Activated CD4-positive, CD25-positive, alpha-beta regulatory T cell treated with anti-CD3 and anti-CD28 coated beads, Interleukin-2, amount 50 U/mL, for 72 hours (primary cell): ENCODE measurements around the gene MYO18B.

Source experiments
- DNase-seq: peaks from one replicate; pipeline ENCODE4 v3.0.0; 2021

The MYO18B gene

DNA sequence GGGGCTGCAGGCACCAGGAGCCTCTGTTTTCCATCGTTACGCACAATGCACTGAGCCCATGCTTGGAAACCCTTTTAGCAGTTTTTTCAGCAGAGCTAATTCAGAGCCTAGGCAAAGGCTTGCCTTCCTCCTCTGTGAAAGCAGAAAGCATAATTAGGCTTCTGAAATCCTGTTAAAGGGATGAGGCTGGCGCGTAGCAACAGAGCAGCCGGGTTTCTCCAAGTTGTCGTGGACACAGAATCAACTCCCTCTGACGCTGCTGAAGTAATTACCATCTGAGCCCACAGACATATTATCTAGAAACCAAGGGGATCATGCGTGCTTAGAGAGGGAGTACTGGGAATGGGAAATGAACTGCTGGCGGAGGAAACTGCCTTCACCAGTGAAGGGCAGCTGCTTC is 85.4 kb downstream of the MYO18B start:
- no peak for DNase-seq

DNA sequence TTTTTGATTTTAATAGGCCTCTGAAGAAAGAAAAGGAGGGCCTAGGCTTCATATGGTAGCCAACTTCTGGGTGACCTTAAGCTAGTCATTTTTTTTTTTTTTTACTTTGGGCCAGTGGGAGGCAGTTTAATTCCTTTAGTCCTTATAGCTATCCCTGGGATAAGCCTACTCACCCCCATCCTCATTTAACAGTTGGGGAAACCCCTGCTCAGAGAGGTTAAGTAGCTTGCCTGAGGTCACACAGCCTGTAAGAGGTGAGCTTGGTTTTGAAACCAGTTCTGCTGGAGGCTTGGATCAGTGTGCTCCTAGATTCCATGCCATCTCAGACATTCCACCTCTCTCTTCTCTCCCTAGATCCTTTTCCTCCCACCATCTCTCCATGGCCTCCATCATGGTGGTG is 86.4 kb downstream of the MYO18B start:
- no peak for DNase-seq

DNA sequence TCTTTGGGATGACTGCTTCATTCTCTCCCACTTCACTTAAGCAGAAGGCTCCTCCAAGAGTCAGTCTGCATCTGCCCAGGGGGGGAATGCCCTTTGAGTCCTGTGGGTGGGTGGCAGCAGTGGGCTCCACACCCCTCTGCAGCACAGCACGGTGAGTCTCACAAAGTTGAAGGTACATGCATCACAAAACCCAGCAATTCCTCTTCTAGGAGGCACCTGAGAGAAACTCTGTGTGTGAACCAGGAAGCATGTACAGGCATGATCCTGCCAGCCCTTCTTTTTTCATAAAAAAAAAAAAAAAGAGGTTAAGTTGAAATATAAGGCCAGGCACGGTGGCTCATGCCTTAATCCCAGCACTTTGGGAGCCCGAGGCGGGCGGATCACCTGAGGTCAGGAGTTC is 87.2 kb downstream of the MYO18B start:
- no peak for DNase-seq

DNA sequence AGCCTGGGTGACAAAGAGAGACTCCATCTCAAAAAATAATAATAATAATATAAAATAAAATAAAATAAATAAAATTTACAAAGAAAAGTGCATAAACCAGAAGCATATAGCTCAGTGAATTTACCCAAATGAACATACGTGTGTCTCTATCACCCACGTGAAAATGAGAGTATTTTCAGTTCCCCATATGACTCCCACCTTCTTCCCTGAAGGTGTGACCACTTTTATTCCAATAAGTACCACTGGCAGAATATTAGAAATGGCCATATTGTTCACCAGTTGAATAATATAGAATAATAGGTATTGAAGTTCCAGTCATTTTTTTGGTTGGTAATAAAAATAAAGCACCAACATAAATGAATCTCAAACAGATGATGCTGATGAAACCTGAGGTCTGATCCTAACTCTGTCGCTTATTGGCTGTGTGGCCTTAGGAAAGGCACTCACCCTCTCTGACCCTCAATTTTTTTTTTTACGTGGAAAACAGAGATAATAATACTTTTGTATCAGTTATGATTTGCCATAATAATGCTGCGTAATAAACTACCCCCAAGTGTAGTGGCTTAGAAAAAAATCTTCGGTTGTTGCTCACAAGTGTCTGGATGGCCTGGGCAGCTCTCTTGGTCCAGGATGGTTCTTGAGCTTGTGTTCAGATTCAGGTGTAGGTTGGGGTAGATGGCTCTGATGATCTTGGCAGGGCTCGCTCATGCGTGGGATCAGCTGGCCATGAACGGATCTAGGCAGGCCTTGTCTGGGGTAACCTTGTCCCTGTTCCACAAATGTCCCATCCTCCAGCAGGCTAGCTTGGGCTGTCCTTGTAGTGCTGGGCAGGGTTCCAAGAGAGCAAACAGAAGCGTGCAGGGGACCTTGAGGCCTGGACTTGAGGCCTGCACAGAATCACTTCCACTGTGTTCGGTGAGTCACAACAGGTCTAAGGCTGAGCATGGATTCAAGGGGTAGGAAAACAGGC is 88.1 kb downstream of the MYO18B start:
- no peak for DNase-seq

DNA sequence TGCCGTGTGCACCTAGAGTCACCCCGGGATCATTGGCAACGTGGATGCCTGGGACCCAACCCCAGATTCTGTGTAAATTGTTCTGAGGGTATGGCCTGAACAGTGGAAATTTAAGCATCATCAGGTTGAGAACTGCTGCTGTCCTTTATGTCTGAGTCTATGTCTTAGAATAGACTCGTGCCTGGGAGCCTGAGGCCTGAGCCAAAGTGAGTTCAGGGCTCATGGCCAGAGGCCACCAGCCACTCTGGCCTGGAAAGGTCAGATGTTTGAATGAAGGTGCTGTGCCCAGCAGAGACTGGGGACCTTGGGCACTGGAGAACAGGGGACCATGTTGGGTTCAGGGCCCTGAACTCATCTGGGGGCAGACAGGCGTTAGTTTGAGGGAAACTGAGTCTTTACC is 91.1 kb downstream of the MYO18B start:
- DNase-seq, result no peak

DNA sequence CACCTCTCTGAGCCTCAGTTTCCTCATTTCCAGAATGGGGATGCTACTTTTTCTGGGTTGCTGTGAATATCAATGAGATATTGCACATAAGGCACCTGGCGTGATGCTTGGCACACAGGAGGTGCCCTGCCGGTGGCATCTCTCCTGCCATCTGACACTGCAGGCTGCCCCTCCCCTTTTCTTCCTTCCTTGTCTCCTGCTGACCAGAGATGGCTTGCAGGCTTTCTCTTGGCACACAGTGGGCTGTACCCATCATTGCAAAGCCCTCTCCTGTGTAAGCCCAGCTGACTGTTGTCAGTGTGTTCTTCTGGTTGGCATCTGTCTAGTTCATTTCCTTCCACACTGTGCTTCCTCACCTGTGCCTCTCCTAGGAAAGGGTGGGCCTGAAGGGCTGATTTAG is 91.7 kb downstream of the MYO18B start:
- DNase-seq, result no peak

DNA sequence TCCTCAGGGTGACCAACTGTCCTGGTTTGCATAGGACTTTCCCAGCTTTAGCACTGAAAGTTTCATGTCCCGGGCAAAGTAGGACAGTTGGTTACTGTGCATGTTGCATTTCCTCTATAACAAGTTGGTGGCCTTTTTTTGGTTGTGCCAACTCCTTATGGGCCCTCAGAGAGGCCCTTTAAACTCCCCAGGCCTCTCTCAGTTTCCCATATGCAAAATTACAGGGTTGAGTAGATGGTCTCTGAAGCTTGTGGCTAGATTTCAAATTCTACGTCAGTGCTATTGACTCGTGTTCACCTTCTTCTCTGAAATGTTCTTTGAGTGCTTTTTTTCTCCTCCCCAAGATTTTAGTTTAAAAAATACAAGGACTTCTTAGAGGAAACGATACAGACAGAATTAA is 92.5 kb downstream of the MYO18B start:
- no peak for DNase-seq

DNA sequence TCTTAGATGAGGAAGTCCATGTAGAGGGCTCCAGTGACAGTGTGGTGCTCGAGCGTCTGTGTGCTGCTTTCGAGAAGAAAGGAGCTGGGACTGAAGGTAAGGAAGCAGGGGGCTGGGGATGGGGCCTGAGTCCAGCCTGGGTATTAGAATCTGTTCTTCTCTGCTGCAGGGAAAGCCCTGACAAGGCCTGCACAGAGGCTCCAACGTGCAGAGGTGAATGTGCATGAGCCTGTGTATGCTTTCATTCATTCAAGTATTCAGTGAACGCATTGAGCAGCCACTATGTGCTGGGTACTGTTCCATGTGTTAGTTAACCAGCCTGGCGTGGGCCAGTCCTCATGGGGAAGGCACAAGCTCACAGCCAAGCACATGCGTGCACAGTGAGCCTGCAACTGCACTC is 93.4 kb downstream of the MYO18B start:
- no peak for DNase-seq

DNA sequence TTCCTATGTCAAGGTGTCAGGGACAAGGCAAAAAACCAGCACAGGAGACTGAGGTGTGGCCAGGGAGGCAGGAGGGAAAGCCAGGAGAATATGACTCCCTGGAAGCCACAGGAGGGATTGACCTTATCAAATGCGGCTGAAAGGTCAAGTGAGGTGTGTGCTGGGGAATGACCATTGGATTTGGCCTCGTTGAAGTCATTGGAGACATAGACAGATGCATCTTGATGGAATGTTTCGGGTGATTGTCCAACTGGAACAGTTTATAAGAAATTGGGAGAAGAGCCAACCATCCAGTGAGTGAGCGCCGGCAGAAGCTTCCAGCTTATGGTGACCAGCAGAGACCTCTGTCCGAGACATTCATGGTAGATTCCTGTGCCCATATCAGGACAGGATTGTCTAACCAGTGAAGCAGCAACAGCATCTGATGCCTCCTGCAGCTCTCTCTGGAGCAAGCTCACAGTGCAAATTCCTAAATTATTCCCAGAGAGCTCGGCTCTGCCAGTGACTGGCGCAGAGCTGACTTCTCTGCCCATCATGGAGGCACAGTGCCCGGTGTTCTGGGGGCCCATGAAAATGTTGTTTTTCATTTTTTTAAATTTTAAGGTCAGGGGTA is 95.4 kb downstream of the MYO18B start:
- no peak for DNase-seq

DNA sequence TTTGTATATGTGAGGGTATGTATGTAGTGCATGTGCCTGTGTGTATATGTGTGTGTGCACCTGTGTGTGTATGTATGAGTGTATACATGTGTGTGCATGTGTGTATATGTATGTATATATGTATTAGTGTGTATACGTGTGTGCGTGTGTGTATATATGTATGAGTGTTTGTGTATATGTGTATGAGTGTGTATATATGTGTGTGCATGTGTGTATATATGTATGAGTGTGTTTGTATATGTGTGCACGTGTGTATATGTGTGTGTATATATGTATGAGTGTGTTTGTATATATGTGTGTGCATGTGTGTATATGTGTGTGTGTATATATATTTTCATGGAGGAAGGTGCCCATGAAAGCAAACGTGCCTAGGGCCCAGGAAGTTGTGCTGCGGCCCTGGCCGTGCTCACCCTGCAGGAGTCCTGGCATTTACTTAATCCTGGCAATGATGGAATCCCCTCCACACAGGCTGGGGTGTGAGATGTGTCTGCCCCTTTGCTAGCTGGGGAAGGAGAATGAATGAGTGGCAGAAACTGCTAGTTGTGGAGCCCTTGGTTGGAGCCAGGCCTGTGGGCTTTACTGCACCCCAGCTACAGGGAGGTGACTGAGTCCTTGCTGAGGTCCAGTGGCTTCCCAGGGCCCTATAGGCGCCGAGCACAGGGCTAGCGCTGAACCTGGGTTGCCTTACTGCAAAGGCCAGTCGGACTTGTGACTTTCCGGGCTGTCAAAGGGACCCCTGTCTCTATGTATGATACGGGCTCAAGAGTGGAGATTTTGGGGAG is 97.2 kb downstream of the MYO18B start:
- no peak for DNase-seq

DNA sequence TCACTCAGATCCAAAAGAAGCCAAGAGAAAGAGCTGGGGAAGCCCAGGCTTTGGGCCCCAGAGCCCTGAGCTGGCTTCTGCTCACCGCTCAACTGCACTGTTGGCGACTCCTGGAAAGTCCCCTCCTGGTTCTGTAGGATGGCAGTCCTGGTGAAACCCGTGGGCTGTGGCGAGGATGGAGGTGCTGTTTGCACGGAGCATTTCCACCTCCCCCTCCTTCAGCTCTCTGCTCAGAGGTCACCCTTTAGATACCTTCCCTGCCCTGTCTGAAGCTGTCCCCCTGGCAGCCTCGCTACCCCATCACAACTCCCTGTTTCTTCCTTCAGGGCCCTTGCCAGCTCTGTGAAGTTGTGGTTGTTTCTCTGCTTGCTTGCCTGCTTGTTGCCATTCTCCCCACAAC is 97.8 kb downstream of the MYO18B start:
- DNase-seq, result no peak

DNA sequence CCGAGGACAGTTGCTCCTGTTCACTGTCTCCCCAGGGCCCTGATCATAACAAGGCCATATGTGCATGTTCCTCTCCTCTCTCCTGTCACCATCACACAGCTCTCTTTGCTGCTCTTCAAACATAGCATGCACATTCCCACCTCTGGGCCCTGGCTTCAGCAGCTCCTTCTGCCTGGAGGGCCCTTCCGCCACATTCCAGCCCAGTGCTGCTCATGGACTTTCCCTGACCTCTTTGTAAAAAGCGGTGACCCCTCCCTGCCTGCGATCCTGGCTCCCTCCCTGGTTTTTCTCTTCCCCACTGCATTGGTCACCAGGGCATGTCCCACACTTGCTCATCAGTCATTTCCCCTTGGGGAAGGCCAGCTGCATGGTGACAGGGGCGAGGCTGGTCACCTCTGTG is 98.2 kb downstream of the MYO18B start:
- no peak for DNase-seq

DNA sequence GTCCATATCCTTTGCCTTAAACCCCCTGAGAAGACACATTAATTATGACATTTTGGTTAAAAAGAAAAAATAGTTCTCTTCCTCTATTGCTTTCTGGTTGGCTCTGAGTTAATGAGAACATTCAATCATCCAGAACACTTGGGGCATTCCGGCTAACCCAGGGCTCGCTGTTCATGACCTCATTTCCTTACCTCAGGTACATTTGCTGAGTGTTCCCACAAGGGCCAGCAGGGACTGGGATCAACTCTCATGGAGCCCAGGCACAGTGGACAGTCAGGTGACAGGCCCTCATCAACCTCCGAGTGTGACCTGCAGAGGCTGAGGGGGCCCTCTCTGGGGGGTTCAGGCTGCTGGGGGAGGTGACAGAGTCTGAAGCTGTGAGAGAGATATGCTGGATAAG is 98.9 kb downstream of the MYO18B start:
- no peak for DNase-seq

DNA sequence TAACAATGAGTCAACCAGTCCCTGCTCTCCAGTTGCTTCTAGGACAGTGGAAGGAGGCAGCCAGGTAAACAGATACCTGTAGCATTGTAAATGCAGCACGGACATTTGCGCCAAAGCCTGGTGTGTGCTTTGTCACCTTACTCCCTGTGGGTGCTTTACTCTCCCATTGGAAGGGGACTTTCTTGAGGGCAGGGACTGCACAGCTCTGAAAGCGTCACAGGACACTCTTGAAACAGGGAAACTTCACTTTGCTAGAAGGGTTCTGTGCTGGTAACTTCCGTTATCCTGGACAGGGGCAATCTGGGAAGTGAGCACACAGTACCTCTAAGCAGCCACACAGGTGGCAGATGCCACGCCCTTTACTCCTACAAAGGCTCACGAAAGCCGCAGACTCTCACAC is 99.8 kb downstream of the MYO18B start:
- DNase-seq, result no peak

DNA sequence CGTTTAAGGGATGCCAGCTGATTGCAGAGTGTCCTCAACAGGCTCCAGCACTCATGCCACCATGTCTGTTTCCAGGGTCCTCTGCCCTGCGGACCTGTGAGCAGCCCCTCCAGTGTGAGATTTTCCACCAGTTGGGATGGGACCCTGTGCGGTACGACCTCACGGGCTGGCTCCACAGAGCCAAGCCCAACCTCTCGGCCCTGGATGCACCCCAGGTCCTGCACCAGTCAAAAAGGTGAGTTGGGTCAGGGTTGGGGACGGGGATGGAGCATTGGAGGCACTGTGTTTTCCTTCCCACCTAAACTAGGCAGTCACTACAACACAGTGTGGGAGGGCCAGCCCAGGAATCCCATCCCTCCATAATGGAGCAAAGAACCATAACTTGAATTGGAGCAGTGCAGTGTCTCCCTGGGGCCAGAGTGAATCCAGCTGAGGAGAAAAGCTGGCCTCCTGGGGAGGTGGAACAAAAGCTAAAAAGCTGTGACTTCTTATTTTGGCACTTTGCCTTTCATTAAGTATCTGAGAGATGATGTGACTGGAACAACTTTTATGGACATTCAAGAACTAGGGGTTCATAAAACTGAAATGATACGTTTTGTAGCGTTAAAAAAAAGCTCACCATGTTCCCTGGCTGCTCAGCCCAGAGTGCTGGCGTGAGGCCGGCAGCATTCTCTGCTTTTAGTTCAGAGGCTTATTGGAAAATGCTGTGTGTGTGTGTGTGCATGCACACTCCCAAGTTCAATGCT is 101.8 kb downstream of the MYO18B start:
- no peak for DNase-seq

DNA sequence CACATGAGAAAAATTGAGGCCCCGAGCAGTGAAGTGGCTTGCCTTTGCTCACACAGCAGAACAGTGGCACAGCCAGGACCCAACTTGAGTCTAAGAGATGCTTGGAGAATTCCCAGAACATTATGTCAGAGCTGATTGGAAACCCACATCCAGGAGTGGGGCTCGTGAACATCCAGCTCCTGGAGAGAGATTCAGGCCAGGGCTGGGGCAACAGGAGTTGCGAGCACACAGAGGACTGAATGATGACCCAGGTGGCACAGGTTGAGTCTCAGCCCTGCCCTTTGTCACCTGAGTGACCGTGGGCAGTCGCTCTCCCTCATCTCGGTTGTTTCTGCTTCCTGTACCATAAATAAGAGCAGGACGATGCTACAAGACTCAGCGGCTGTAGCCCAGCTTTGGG is 102.6 kb downstream of the MYO18B start:
- no peak for DNase-seq

DNA sequence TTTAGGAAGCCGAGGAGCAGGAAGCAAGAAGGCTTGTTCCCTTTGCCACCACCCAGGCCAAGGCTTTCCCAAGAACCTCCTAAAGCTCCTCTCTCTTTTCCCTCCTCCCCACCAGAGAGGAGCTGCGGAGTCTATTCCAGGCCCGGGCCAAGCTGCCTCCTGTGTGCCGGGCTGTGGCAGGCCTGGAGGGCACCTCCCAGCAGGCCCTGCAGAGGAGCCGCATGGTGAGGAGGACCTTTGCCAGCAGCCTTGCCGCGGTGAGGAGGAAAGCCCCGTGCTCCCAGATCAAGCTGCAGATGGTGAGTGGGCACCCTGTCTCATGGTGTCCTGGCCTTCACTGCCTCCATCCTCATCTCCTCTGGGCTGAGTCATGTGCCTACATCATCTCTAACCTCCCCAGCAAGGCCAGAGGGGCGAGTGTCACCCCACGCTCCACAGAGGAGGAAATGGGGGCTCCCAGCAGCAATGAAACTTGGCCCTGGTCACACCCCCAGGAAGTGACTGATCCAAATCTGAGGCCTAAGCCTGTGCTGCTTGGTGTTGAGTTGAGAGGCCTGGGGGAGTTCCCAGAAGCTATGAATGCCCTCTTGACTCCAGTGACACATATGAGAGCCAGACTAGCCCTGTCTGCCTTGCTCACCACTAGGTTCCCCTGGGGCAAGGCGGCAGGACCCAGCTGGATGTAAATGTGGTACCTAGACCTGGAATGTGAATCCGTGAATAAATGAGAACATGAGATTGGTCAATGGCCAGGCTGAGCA is 104.2 kb downstream of the MYO18B start:
- no peak for DNase-seq

DNA sequence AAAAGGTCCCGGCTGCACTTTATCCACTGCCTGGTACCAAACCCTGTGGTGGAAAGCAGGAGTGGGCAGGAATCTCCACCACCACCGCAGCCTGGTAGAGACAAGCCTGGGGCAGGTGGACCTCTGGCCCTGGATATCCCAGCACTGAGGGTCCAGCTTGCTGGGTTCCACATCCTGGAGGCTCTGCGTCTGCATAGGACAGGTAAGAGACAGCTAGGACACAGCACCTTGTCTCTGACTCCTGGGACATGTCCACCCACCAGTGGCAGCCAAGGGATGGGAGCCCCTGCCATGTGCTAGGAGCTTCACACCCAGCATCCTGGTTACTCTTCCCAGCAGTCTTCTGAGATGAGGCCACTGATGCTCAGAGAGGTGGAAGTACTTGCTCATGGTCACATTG is 105.5 kb downstream of the MYO18B start:
- DNase-seq, result no peak

DNA sequence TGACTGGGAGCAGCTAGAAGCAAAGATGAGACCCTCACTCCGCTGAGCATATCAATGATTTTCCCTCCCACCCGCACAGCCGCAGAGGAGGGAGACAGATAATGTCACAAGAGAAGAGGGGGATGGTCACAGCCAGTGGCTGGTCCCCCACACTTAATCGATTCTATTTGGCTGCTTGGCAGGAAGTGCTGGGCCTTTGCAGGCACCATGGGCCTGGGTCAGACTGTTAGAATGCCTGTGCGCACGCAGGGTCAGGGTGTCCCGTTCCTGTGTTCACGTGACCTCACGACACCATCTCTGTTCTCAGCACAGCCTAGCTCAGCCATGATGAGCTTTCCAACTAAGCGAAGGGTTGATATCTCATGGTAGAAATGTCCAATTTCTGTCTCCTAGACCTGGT is 107.0 kb downstream of the MYO18B start:
- no peak for DNase-seq

DNA sequence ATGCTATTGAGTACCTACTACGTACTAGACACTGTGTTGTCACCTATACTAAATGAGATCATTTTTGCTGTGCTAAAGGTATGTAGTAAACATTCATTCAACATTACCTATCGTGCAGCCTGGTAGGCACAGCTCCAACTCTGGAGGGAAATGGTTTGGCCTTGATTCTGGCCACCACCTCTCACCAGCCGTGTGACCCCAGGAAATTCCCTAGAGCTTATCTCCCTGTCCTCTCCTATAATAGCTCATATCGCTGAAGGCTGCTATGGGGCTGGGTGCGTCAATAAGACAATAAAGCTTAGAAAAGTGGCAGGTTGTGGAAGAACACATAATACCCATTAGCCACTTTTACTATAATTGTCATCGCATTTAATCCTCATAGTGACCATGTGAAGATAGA is 107.5 kb downstream of the MYO18B start:
- no peak for DNase-seq

DNA sequence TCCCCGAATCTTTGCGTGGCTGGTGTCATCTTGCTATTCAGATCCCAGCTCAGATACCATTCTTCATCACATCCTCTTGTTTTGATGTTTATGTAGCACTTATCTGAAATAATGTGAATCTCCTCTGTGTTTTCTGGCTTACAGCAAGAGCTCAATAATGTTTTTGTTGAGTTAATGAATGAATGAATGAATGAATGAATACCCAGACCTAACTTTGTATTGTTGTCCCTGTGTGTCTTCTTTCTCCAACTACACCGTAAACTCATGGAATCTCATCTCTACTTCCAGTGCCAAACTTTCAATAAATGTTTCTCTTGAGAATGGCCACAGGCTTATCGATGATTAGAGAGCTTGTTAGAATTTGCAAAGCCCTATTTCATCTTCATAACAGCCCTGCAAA is 110.2 kb downstream of the MYO18B start:
- no peak for DNase-seq

DNA sequence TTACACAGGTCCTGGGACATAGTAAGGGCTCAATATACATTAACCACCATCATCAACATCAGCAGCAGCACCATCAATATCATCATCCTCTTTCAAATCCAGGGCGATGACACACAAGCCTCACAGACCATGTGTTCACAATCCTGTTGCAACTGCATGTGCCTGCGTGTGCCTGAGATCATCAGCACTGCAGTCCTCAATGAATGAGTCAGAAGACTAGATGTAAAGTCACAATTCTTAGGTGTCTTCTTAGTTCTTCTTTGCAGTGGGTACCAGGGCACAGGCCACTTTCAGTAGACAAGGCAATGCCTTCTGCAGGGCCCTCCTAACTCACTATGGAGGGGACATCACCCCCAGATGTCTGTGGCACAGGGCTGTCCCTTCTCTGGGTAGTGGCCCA is 111.1 kb downstream of the MYO18B start:
- DNase-seq, result no peak
